IPS-18c (cell line): ENCODE data around the gene WIPF1.

ENCODE experiments used
- H3K4me3 ChIP-seq: 2 replicates; pipeline ENCODE4 v1.7.0; 2013; ENCODE audit warnings: low read depth, mild to moderate bottlenecking, low read length, moderate library complexity; ENCODE audit not compliant: insufficient read depth
- H3K9me3 ChIP-seq: one replicate; pipeline ENCODE4 v1.6.1; 2013; ENCODE audit warnings: mild to moderate bottlenecking, low read length, moderate library complexity; ENCODE audit not compliant: control insufficient read depth, insufficient read depth

Gene WIPF1

GRCh38 chr2:174607584-174607983 lies 10.0 kb upstream of the WIPF1 start:
- Histone ChIP-seq H3K9me3 (no peaks in the 10 kb centered on the region), H3K4me3 (no peak overlapping the region)

- no peaks in the 10 kb centered on the region for H3K9me3 ChIP-seq
- H3K4me3 ChIP-seq: no peak overlapping the region
Observed at GRCh38 chr2:174606336-174606735, 8.7 kb upstream of the WIPF1 start.

- no peaks in the 10 kb centered on the region for H3K9me3 ChIP-seq
- no peak overlapping the region for H3K4me3 ChIP-seq
Observed at GRCh38 chr2:174605687-174606086, 8.1 kb upstream of the WIPF1 start.

GRCh38 chr2:174603280-174603679 lies 5.7 kb upstream of the WIPF1 start:
- Histone ChIP-seq H3K4me3 (no peak overlapping the region), H3K9me3 (no peaks in the 10 kb centered on the region)

DNA sequence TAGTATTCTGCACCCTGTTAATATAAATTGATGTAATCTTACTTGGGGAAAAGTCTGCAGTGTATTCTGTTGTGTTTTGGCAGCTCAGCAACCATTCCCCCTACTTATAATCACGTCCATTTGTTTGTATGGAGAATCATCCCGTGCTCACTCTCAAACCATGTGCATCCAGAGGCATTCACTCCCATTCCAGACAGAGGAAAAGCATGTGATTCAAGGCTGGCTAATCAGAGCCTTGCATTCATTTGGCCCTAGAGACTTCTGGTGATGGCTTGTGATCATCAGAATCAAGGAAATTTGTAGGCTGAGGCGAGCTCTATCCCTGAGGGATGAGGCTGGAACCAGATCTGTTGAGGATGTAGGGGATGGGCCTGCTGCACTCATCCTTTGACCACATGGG lies 5.1 kb upstream of the WIPF1 start:
- no peaks in the 10 kb centered on the region for H3K9me3 ChIP-seq
- H3K4me3 ChIP-seq: no peak overlapping the region

- Histone ChIP-seq H3K9me3 (no peaks in the 10 kb centered on the region), H3K4me3 (no peak overlapping the region)
Observed at GRCh38 chr2:174600349-174600748, 2.7 kb upstream of the WIPF1 start.

GRCh38 chr2:174599310-174599921 lies 1.8 kb upstream of the WIPF1 start:
- Histone ChIP-seq H3K9me3 (no peaks in the 10 kb centered on the region), H3K4me3 (no peak overlapping the region)

GRCh38 chr2:174597009-174597344 lies 627 bp downstream of the WIPF1 start:
- H3K4me3 ChIP-seq: no peak overlapping the region

DNA sequence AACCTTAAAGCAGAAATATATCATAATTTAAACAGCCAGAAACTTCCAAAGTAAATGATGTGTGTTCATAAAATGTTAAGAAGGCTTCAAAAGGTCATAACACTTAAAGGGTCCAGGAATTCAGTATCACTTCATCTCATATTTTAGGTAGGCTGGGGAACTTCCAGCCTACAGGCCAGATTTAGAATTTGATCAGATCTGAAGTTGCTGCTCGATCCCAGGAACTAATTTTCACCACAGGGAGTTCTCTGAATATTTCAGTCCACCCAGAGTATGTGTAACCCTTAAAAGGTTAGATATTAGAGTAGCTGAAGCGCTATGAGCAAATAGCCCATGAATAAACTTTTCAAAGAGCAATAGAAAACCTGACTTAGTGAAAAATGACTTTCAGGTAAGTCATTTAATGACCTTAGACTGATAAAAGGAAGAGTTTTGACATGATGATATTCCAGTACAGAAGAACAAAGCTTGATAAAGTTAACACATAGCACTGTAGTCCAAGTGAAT lies 1.7 kb downstream of the WIPF1 start:
- Histone ChIP-seq H3K4me3 (no peak overlapping the region), H3K9me3 (no peaks in the 10 kb centered on the region)

More at GRCh38 chr2:174597009-174597344, 627 bp downstream of the WIPF1 start:
- no peaks in the 10 kb centered on the region for H3K9me3 ChIP-seq

DNA sequence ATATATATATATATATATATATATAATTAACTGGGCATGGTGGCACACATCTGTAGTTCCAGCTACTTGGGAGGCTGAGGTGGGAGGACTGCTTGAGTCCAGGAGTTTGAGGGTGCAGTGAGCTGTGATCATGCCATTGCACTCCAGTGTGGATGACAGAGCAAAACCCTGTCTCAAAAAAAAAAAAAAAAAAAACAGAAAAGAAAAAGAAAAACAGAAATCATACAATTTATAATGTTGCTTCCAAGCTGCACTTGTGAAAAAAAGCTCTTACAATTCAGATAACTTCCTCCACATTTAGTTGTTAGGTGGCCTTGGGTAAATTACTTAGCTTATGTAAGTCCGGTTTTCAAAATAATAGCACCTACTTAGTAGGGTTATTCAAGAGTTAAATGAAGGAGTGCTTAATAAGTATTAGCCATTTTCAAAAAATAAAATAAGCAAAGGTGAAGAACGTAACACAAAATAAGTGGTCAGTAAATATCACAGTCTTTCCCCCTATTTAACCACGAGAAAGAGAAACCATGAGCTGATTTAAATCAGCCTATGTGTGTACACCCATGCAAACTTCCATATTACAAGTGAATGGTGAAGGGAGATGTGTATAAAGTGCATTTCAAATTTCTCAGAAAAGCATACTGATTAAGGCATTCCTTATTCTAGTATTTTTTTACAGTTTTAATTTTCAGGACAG lies 2.3 kb downstream of the WIPF1 start:
- Histone ChIP-seq H3K4me3 (no peak overlapping the region), H3K9me3 (no peaks in the 10 kb centered on the region)

DNA sequence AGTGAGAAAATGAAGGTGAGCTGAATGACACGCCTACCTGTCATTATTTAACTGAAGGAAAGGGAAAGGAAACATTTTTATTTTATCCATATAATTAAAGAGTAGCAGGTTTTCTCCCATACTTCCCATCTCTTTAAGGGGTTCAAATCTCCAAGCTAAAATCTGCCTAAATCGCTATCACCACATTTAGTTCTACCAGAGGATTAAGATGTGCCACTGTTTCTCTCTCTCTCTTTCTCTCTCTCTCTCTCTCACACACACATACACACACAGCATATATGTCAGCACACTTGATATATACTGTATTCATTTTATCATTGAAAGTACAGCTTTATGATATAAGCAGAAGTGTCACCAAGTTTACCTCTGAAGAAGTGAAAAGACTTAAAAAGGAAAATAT lies 3.1 kb downstream of the WIPF1 start:
- Histone ChIP-seq H3K9me3 (no peaks in the 10 kb centered on the region), H3K4me3 (no peak overlapping the region)

- Histone ChIP-seq H3K9me3 (no peaks in the 10 kb centered on the region), H3K4me3 (no peak overlapping the region)
Observed at GRCh38 chr2:174593574-174594203, 3.9 kb downstream of the WIPF1 start.

GRCh38 chr2:174593041-174593440 lies 4.6 kb downstream of the WIPF1 start:
- H3K9me3 ChIP-seq: no peaks in the 10 kb centered on the region
- no peak overlapping the region for H3K4me3 ChIP-seq

DNA sequence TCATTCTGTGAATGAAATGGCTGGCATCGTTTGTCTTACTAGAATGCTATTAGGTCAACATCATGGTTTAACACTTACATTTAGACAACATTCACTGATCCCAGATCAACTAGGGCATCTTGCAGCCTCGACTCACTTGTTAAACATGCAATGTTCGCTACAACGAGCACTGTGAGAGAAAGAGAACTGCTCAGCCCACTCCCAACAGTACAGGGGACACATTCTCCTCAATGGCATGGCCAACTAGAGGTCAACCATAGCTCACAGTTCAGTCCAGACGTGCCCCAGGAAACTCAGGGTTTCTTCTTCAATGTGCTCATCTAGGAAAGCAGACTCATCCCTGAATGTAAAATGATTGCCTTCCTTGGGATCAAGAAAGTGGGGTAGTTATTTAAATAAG lies 5.9 kb downstream of the WIPF1 start:
- Histone ChIP-seq H3K9me3 (no peaks in the 10 kb centered on the region), H3K4me3 (no peak overlapping the region)

GRCh38 chr2:174590928-174591648 lies 6.5 kb downstream of the WIPF1 start:
- no peaks in the 10 kb centered on the region for H3K9me3 ChIP-seq
- no peak overlapping the region for H3K4me3 ChIP-seq

GRCh38 chr2:174590346-174590745 lies 7.3 kb downstream of the WIPF1 start:
- Histone ChIP-seq H3K4me3 (no peak overlapping the region), H3K9me3 (no peaks in the 10 kb centered on the region)

- no peaks in the 10 kb centered on the region for H3K9me3 ChIP-seq
- H3K4me3 ChIP-seq: no peak overlapping the region
Observed at GRCh38 chr2:174589334-174589733, 8.3 kb downstream of the WIPF1 start.

GRCh38 chr2:174588463-174588862 lies 9.1 kb downstream of the WIPF1 start:
- Histone ChIP-seq H3K4me3 (no peak overlapping the region), H3K9me3 (no peaks in the 10 kb centered on the region)
